ENCODE measurements around the gene CC2D1B. TPM values are rescaled to one million over a fixed set of nuclear protein-coding genes. Genes with fewer than 3 reads are reported as not detected.

CC2D1B gene
- total RNA-seq, 1 donor from 2014 or later, result 66.4 TPM

DNA sequence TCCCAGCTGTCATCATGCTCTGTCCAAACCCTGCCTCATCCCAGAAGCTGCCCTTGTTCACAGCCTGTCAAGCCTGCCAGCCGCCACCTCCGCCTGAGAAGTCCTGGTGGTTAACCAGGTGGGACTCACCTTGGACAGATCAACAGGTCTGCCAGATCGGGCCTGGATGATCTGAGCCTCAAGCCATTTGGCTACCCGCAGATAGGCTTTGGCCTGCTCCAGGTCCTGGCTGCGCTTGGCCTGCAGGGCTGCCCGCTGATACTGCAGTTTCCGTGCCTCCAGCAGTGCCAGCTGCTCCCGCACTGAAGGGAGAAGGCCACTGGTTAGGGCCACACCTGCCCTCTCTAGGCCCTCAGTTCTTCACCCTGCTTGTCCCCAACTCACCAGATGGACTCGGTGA is 8.6 kb downstream of the CC2D1B start:
- ChIA-PET POLR2A (interaction anchor here (1.1 kb wide), 1 partner anchor 8 kb away, joined by 3 read pairs; the partner anchor contains the start of gene CC2D1B), CTCF (no interaction called here)
- intact Hi-C loops (cut with micrococcal nuclease), result no loop called here
- ATAC-seq (ENCODE audit: low read depth) (no peak), DNase-seq (no peak)
- Mint-ChIP-seq H3K27me3 (no peaks in the 10 kb centered on the region), H3K9me3 (no peaks in the 10 kb centered on the region), H3K4me3 (no peak overlapping the region), H3K27ac (no peak overlapping the region), H3K36me3 (ENCODE audit: low read depth) (peaks cover 100% of the 10 kb centered on the region), H3K4me1 (no peaks in the 10 kb centered on the region)
- TF ChIP-seq, protein P1, sequence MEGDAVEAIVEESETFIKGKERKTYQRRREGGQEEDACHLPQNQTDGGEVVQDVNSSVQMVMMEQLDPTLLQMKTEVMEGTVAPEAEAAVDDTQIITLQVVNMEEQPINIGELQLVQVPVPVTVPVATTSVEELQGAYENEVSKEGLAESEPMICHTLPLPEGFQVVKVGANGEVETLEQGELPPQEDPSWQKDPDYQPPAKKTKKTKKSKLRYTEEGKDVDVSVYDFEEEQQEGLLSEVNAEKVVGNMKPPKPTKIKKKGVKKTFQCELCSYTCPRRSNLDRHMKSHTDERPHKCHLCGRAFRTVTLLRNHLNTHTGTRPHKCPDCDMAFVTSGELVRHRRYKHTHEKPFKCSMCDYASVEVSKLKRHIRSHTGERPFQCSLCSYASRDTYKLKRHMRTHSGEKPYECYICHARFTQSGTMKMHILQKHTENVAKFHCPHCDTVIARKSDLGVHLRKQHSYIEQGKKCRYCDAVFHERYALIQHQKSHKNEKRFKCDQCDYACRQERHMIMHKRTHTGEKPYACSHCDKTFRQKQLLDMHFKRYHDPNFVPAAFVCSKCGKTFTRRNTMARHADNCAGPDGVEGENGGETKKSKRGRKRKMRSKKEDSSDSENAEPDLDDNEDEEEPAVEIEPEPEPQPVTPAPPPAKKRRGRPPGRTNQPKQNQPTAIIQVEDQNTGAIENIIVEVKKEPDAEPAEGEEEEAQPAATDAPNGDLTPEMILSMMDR (IDR thresholded peaks at IDR 0.05), result no peak

GRCh38 chr1:52356818-52357355 is 9.1 kb downstream of the CC2D1B start:
- Mint-ChIP-seq H3K36me3 (ENCODE audit: low read depth) (peaks cover 98% of the 10 kb centered on the region), H3K9me3 (no peaks in the 10 kb centered on the region), H3K4me1 (no peaks in the 10 kb centered on the region), H3K4me3 (no peak overlapping the region), H3K27ac (no peak overlapping the region), H3K27me3 (no peaks in the 10 kb centered on the region)
- intact Hi-C loops (cut with micrococcal nuclease), result no loop called here
- CTCF ChIA-PET, result no interaction called here
- TF ChIP-seq, protein P1 (IDR thresholded peaks at IDR 0.05), result no peak
- POLR2A ChIA-PET, result interaction anchor here (1.1 kb wide), 1 partner anchor 9 kb away, joined by 3 read pairs; the partner anchor contains the start of gene CC2D1B
- no peak for ATAC-seq (ENCODE audit: low read depth)
- DNase-seq, result no peak

GRCh38 chr1:52355847-52356505 is 10.0 kb downstream of the CC2D1B start:
- Mint-ChIP-seq H3K27me3 (no peaks in the 10 kb centered on the region), H3K27ac (no peak overlapping the region), H3K36me3 (ENCODE audit: low read depth) (peaks cover 95% of the 10 kb centered on the region), H3K4me1 (no peaks in the 10 kb centered on the region), H3K4me3 (no peak overlapping the region), H3K9me3 (no peaks in the 10 kb centered on the region)
- no peak for DNase-seq
- CTCF ChIA-PET, result no interaction called here
- POLR2A ChIA-PET, result interaction anchor here (0.6 to 1.1 kb wide), 2 partner anchors 10 to 14 kb away, joined by 3 to 5 read pairs; partner anchors contain the start of gene CC2D1B
- no peak for ATAC-seq (ENCODE audit: low read depth)
- intact Hi-C loops (cut with micrococcal nuclease), result no loop called here
- TF ChIP-seq, protein P1 (IDR thresholded peaks at IDR 0.05), result no peak

- no peaks in the 10 kb centered on the region for H3K4me1 Mint-ChIP-seq
- CTCF ChIA-PET, result no interaction called here
- TF ChIP-seq, protein P1 (IDR thresholded peaks at IDR 0.05), result no peak
- H3K9me3 Mint-ChIP-seq, result no peaks in the 10 kb centered on the region
- intact Hi-C loops (cut with micrococcal nuclease), result no loop called here
- no peak overlapping the region for H3K4me3 Mint-ChIP-seq
- no peaks in the 10 kb centered on the region for H3K27me3 Mint-ChIP-seq
- DNase-seq (no peak), ATAC-seq (ENCODE audit: low read depth) (no peak)
- H3K27ac Mint-ChIP-seq, result no peak overlapping the region
- peaks cover 94% of the 10 kb centered on the region for H3K36me3 Mint-ChIP-seq (ENCODE audit: low read depth)
- POLR2A ChIA-PET, result no interaction called here
Observed at GRCh38 chr1:52355436-52355835, 10.6 kb downstream of the CC2D1B start.

GRCh38 chr1:52352690-52353089 is 13.3 kb downstream of the CC2D1B start:
- ChIA-PET POLR2A (no interaction called here), CTCF (no interaction called here)
- Mint-ChIP-seq H3K27me3 (no peaks in the 10 kb centered on the region), H3K9me3 (no peaks in the 10 kb centered on the region), H3K36me3 (ENCODE audit: low read depth) (peaks cover 69% of the 10 kb centered on the region), H3K4me1 (no peaks in the 10 kb centered on the region), H3K4me3 (no peak overlapping the region), H3K27ac (no peak overlapping the region)
- intact Hi-C loops (cut with micrococcal nuclease), result no loop called here
- TF ChIP-seq, protein P1 (IDR thresholded peaks at IDR 0.05), result no peak
- no peak for DNase-seq
- ATAC-seq (ENCODE audit: low read depth), result no peak
